NT2/D1 (cell line): ENCODE results near the gene MMP27.

Experiments used
- SUZ12 ChIP-seq: IDR thresholded peaks from 2 replicates; pipeline ENCODE4 v1.6.1; 2011; ENCODE audit not compliant: insufficient read length, insufficient read depth; ENCODE audit errors: extremely low read depth
- YY1 ChIP-seq: IDR thresholded peaks from 2 replicates; pipeline ENCODE4 v1.6.1; 2011; ENCODE audit not compliant: insufficient read length, insufficient read depth
- ZNF274 ChIP-seq: IDR thresholded peaks from 2 replicates; pipeline ENCODE4 v1.6.1; 2011; ENCODE audit warnings: mild to moderate bottlenecking, low read depth, low read length

DNA sequence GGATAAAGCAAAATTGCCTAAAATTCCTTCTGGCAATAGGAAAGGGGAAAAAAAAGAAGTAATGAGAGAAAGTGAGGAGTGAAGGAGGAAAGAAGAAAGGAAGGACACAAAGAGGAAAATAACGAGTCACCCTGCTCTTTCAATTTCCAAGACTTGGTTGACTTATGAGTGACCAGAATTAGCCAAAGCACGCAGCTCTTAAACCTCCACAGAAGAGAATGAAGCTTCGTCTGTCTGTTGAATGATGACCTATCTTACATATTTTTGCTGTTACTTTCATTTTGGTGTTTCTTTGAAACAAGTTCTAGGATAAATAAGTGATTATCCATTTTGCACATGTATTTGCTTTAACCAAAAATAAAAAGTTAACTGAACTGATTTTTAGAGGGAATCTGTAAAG lies 728 bp downstream of the MMP27 start:
- no peak for TF ChIP-seq YY1
- TF ChIP-seq ZNF274 = no peak
- TF ChIP-seq SUZ12 = no peak
